ENCODE measurements around the gene IL4R. TPM values are rescaled to one million over a fixed set of nuclear protein-coding genes. Genes with fewer than 3 reads are reported as not detected.

IL4R gene
- total and polyA plus RNA-seq, 2 experiments from 2014 or later: 6.4 to 17.6 TPM

DNA sequence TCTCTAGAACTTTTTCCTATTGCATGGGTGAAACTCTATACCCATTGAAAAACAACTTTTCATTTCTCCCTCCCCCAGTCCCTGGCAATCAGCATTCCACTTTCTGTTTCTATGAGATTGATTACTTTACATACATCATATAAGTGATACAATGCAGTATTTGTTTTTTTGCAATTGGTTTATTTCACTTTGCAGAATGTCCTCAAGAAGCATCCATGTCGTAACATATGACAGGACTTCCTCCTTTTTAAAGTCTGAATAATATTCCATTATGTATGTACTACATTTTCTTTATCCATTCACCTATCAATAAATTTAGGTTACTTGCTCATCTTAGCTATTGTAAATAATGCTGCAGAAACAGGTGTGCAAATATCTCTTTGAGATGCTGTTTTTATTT lies 97.0 kb downstream of the IL4R start (continued):
- TF ChIP-seq, protein P1, sequence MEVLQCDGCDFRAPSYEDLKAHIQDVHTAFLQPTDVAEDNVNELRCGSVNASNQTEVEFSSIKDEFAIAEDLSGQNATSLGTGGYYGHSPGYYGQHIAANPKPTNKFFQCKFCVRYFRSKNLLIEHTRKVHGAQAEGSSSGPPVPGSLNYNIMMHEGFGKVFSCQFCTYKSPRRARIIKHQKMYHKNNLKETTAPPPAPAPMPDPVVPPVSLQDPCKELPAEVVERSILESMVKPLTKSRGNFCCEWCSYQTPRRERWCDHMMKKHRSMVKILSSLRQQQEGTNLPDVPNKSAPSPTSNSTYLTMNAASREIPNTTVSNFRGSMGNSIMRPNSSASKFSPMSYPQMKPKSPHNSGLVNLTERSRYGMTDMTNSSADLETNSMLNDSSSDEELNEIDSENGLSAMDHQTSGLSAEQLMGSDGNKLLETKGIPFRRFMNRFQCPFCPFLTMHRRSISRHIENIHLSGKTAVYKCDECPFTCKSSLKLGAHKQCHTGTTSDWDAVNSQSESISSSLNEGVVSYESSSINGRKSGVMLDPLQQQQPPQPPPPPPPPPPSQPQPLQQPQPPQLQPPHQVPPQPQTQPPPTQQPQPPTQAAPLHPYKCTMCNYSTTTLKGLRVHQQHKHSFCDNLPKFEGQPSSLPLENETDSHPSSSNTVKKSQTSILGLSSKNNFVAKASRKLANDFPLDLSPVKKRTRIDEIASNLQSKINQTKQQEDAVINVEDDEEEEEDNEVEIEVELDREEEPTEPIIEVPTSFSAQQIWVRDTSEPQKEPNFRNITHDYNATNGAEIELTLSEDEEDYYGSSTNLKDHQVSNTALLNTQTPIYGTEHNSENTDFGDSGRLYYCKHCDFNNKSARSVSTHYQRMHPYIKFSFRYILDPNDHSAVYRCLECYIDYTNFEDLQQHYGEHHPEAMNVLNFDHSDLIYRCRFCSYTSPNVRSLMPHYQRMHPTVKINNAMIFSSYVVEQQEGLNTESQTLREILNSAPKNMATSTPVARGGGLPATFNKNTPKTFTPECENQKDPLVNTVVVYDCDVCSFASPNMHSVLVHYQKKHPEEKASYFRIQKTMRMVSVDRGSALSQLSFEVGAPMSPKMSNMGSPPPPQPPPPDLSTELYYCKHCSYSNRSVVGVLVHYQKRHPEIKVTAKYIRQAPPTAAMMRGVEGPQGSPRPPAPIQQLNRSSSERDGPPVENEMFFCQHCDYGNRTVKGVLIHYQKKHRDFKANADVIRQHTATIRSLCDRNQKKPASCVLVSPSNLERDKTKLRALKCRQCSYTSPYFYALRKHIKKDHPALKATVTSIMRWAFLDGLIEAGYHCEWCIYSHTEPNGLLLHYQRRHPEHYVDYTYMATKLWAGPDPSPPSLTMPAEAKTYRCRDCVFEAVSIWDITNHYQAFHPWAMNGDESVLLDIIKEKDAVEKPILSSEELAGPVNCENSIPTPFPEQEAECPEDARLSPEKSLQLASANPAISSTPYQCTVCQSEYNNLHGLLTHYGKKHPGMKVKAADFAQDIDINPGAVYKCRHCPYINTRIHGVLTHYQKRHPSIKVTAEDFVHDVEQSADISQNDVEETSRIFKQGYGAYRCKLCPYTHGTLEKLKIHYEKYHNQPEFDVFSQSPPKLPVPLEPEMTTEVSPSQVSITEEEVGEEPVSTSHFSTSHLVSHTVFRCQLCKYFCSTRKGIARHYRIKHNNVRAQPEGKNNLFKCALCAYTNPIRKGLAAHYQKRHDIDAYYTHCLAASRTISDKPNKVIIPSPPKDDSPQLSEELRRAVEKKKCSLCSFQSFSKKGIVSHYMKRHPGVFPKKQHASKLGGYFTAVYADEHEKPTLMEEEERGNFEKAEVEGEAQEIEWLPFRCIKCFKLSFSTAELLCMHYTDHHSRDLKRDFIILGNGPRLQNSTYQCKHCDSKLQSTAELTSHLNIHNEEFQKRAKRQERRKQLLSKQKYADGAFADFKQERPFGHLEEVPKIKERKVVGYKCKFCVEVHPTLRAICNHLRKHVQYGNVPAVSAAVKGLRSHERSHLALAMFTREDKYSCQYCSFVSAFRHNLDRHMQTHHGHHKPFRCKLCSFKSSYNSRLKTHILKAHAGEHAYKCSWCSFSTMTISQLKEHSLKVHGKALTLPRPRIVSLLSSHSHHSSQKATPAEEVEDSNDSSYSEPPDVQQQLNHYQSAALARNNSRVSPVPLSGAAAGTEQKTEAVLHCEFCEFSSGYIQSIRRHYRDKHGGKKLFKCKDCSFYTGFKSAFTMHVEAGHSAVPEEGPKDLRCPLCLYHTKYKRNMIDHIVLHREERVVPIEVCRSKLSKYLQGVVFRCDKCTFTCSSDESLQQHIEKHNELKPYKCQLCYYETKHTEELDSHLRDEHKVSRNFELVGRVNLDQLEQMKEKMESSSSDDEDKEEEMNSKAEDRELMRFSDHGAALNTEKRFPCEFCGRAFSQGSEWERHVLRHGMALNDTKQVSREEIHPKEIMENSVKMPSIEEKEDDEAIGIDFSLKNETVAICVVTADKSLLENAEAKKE (CRISPR knock-in tag; IDR thresholded peaks at IDR 0.05): no peak
- TF ChIP-seq JUNB (IDR thresholded peaks at IDR 0.05; ENCODE audit: unreplicated experiment) (no peak), ZNF114 (CRISPR knock-in tag; IDR thresholded peaks at IDR 0.05) (no peak)

DNA sequence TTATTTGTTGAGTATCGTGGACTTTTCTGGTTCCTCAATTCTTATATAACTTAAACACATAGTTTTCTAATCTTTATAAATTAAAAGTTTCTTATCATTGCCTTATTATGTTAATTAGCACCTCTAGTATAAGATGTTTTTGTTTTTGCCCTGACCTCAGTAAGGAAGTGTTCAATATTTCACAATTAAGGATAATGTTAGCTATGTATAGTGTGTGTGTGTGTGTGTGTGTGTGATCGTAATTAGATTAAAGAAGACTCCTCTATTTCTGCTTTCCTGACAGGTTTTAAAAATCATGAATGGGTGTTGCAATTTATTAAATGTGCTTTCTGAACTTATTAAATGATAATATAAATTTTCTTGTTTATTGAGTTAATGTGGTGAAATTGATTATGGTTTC lies 100.2 kb downstream of the IL4R start:
- H2AFZ ChIP-seq: no peak overlapping the region
- Mint-ChIP-seq H3K36me3 (ENCODE audit: low read depth) (no peaks in the 10 kb centered on the region; the same call in 2 of the 3 replicates), H3K4me1 (peaks cover 6% of the 10 kb centered on the region; the same call in 2 of the 3 replicates), H3K9me3 (no peaks in the 10 kb centered on the region), H3K27me3 (ENCODE audit: insufficient read depth, low read depth, poor library complexity) (peaks cover 3% of the 10 kb centered on the region), H3K27ac (no peak overlapping the region), H3K4me3 (no peak overlapping the region)
- no peaks in the 10 kb centered on the region for H3K9me2 ChIP-seq (ENCODE audit: insufficient read depth)
- no peaks in the 10 kb centered on the region for H3K36me3 ChIP-seq (ENCODE audit: insufficient read depth)
- no peaks in the 10 kb centered on the region for H3K79me2 ChIP-seq (replicated peaks; ENCODE audit: insufficient read depth)
- no peak overlapping the region for H3K4me3 ChIP-seq
- H4K20me1 ChIP-seq (replicated peaks; ENCODE audit: insufficient read depth): no peaks in the 10 kb centered on the region
- 0 out of 2 replicates have a peak, but pooled peaks cover 6% of the 10 kb centered on the region for H3K4me1 ChIP-seq (ENCODE audit: insufficient read depth)
- H3K4me2 ChIP-seq: no peak overlapping the region
- H3F3A ChIP-seq (replicated peaks; ENCODE audit: low read depth): no peaks in the 10 kb centered on the region
- H3K27me3 ChIP-seq (ENCODE audit: insufficient read depth): no peaks in the 10 kb centered on the region
- H3K27ac ChIP-seq (ENCODE audit: low read depth): no peak overlapping the region
- no peak for DNase-seq (ENCODE audit: low spot score)
- no peak for ATAC-seq
- TF ChIP-seq ZNF114 (CRISPR knock-in tag; IDR thresholded peaks at IDR 0.05): no peak
- TF ChIP-seq ZNF331 (CRISPR knock-in tag; IDR thresholded peaks at IDR 0.05; ENCODE audit: low read depth): no peak
- TF ChIP-seq ETS1 (IDR thresholded peaks at IDR 0.05): no peak
- no peak for TF ChIP-seq NANOG (IDR thresholded peaks at IDR 0.05; ENCODE audit: borderline replicate concordance)
- TF ChIP-seq STAT1 (IDR thresholded peaks at IDR 0.05; ENCODE audit: unreplicated experiment): no peak
- no peak for TF ChIP-seq JUNB (IDR thresholded peaks at IDR 0.05; ENCODE audit: unreplicated experiment)
- no peak for TF ChIP-seq POLR2AphosphoS5 (IDR thresholded peaks at IDR 0.05; ENCODE audit: low read depth)
- TF ChIP-seq REST (IDR thresholded peaks at IDR 0.05; ENCODE audit: unreplicated experiment): no peak
- TF ChIP-seq CTCF (conservative IDR thresholded peaks at IDR 0.05; ENCODE audit: low read depth in 2 of 2): no peak
- TF ChIP-seq EZH2phosphoT487 (IDR thresholded peaks at IDR 0.05; ENCODE audit: unreplicated experiment): no peak

All from GM23338 (cell line).